Thoracic aorta (tissue), 2 donors: ENCODE results near the gene WT1. TPM values are rescaled to one million over a fixed set of nuclear protein-coding genes. Genes with fewer than 3 reads are reported as not detected.

Experiments
- ATAC-seq: fragments of 150-250 bp; one replicate; pipeline ENCODE4 v1.8.0; 2017; ENCODE audit warnings: low read depth; ENCODE audit not compliant: insufficient number of reproducible peaks, low FRiP score
- DNase-seq: peaks from one replicate; pipeline ENCODE4 v3.0.0-alpha.2; 2020; ENCODE audit warnings: low spot score
- H3K27ac ChIP-seq, 2 donors: fragments of 200-600 bp; sonication (generic); 1 replicate in 1 of 2; 2 replicates in 1 of 2; pipeline ENCODE4 v1.5.1; 2016; ENCODE audit warnings: mild to moderate bottlenecking in 2 of 2, moderate library complexity in 2 of 2
- H3K27me3 ChIP-seq: fragments of 200-600 bp; sonication (generic); replicated peaks from 2 replicates; pipeline ENCODE4 v1.6.0; 2016; ENCODE audit warnings: mild to moderate bottlenecking; ENCODE audit not compliant: insufficient read depth
- H3K36me3 ChIP-seq: fragments of 200-600 bp; sonication (generic); one replicate; pipeline ENCODE4 v1.5.1; 2016
- H3K4me1 ChIP-seq, 2 donors: fragments of 200-600 bp; sonication (generic); 1 replicate in 1 of 2; 2 replicates in 1 of 2; pipeline versions ENCODE4 v1.5.1 to v1.6.0; 2016; ENCODE audit warnings: low read depth in 2 of 2, mild to moderate bottlenecking in 1 of 2; ENCODE audit not compliant: control insufficient read depth in 1 of 2
- H3K4me3 ChIP-seq: fragments of 200-600 bp; sonication (generic); 2 replicates; pipeline ENCODE4 v1.5.1; 2016; ENCODE audit warnings: mild to moderate bottlenecking
- H3K9me3 ChIP-seq: fragments of 200-600 bp; sonication (generic); 2 replicates; pipeline ENCODE4 v1.5.1; 2016
- CTCF ChIP-seq: fragments of 200-600 bp; sonication (generic); IDR thresholded peaks from one replicate; pipeline ENCODE4 v1.5.1; 2019; ENCODE audit warnings: antibody characterized with exemption
- total RNA-seq, 2 donors: library from RNA; depleted of rRNA; stranded (reverse); fragments of >200 nt; gene quantifications; one replicate each; pipeline versions ENCODE4 v1.1.0 to v1.2.3, GENCODE V29; 2016

Gene WT1
- total RNA-seq, 2 donors from 2014 or later, result 1.1 TPM; not detected in 1

GRCh38 chr11:32438866-32439489 lies 3.6 kb upstream of the WT1 start:
- TF ChIP-seq CTCF, result no peak
- Histone ChIP-seq H3K27me3 (no peaks in the 10 kb centered on the region), H3K9me3 (no peaks in the 10 kb centered on the region), H3K36me3 (no peaks in the 10 kb centered on the region), H3K4me1 (peaks cover 6 to 22% of the 10 kb centered on the region in 2 donors), H3K27ac (no peak overlapping the region), H3K4me3 (no peak overlapping the region)
- DNase-seq (no peak), ATAC-seq (no peak)

- H3K27ac ChIP-seq, result no peak overlapping the region
- peaks cover 6 to 28% of the 10 kb centered on the region in 2 donors for H3K4me1 ChIP-seq
- DNase-seq (no peak), ATAC-seq (no peak)
- H3K9me3 ChIP-seq, result no peaks in the 10 kb centered on the region
- H3K36me3 ChIP-seq, result no peaks in the 10 kb centered on the region
- peaks cover 2% of the 10 kb centered on the region for H3K27me3 ChIP-seq
- TF ChIP-seq CTCF, result no peak
- no peak overlapping the region for H3K4me3 ChIP-seq
Measured at GRCh38 chr11:32438346-32438865, 3.1 kb upstream of the WT1 start.

GRCh38 chr11:32437495-32438345 lies 2.4 kb upstream of the WT1 start:
- Histone ChIP-seq H3K27me3 (peaks cover 9% of the 10 kb centered on the region), H3K4me1 (peaks cover 6 to 31% of the 10 kb centered on the region in 2 donors), H3K9me3 (no peaks in the 10 kb centered on the region), H3K27ac (no peak overlapping the region), H3K36me3 (no peaks in the 10 kb centered on the region), H3K4me3 (no peak overlapping the region)
- no peak for DNase-seq
- no peak for ATAC-seq
- no peak for TF ChIP-seq CTCF

GRCh38 chr11:32436751-32437494 lies 1.6 kb upstream of the WT1 start:
- no peaks in the 10 kb centered on the region for H3K9me3 ChIP-seq
- H3K4me1 ChIP-seq, result peaks cover 6 to 31% of the 10 kb centered on the region in 2 donors

More at GRCh38 chr11:32436751-32437494, 1.6 kb upstream of the WT1 start:
- DNase-seq (no peak), ATAC-seq (no peak)
- no peak overlapping the region for H3K4me3 ChIP-seq
- no peaks in the 10 kb centered on the region for H3K36me3 ChIP-seq
- H3K27ac ChIP-seq, result no peak overlapping the region
- TF ChIP-seq CTCF, result no peak
- H3K27me3 ChIP-seq, result peaks cover 11% of the 10 kb centered on the region
